GM19351 (cell line): ENCODE measurements around the gene SHCBP1.

Source experiments
- ATAC-seq: cut with Tn5 transposase; IDR thresholded peaks from one replicate; pipeline ENCODE4 v1.9.1; 2021; ENCODE audit warnings: mild to moderate bottlenecking, moderate library complexity; ENCODE audit not compliant: unreplicated experiment

The SHCBP1 gene

GRCh38 chr16:46618516-46618915, 2.7 kb downstream of the SHCBP1 start:
- peak; percentile 34 for ATAC-seq

DNA sequence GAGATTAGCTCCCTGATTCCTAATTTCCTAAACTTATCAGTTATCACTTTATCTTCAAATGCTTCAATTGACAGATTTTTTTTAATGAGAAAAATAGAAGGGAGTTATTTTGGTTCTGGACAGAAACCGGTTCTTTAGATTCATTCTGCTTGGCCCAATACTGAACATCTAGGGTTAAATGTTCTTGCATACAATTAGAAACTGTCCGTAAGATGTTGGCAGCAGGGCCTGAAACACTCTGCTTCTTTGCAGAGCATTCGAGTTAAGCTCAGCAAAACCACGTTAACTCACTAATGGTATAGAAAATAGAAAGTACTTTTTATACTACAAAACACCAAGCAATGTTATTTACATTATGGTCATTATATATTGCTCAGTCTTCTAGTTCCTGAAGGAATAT, 7.2 kb downstream of the SHCBP1 start:
- ATAC-seq, result no peak

- no peak for ATAC-seq
Observed at GRCh38 chr16:46613352-46613751, 7.8 kb downstream of the SHCBP1 start.

GRCh38 chr16:46612121-46612520, 9.1 kb downstream of the SHCBP1 start:
- ATAC-seq, result peak; percentile 84

DNA sequence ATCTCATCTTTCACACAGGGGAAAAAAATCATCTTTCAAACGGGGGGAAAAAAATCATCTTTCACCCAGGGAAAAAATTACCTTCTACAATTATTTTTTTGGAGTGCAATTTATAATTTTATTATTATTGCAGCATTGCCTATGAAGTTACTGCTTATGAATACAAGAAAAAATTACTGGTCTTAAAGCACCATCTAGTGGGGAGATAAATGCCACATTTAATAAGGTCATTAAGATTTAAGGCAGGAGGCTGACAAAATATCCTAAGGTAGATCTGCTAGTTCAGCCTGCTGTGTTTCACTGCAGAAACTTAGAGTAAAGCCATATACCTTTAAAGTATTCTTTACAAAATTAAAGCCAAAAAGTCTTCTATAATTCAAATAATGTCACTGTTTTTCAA, 13.7 kb downstream of the SHCBP1 start:
- no peak for ATAC-seq

DNA sequence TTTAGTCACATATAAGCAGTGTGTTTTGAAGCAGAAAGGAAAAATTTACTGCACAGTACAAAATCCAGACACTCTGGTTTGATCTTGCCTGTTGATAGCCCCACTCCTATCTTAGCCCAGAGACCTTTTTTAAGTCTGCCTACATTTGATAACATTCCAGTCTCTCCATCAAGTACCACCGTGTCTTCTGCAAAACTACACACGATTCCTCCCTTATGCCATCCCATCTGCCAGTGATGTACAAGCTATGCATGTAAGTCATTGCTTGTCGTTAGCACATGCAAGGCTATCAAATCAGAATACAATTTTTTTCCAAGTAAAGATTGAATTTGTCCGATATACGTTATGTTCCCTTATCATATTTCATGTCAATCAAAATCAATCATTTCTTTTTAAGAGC, 14.9 kb downstream of the SHCBP1 start:
- ATAC-seq, result no peak

DNA sequence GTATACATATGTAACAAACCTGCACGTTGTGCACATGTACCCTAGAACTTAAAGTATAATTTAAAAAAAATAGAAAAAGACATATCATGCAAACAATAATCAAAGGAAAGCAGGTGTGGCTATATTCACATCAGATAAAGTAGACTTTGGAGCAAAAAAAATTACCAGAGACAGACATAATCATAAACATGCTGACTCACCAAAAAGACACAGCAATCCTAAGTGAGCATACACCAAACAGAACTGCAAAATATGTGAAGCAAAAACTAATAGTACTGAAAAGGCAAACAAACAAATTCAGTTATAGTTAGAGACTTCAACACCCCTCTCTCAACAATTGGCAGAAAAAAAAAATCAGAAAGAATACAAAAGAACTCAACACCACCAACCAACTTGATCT, 29.9 kb downstream of the SHCBP1 start:
- ATAC-seq, result no peak

DNA sequence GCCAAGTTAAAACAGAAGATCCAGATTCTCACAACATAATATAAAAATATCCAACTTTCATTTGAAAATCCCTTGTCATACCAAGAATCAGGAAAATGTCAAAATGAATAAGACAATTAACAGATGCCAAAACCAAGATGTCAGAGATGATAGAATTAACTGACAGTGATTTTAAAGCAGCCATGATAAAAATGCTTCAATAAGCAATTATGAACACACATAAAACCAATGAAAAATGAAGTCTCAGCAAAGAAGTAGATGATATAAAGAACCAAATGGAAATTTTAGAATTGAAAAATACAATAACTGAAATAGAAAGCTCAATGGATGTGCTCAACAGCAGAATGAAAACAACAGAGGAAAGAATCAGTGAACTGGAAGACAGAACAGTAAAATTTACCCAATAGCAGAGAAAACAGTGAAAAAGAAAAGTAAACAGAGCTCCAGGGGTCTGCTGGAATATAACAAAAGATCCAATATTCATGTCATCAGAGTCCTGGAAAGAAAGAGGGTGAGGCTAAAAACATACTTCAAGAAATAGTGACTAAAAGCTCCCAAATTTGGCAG, 35.1 kb downstream of the SHCBP1 start:
- no peak for ATAC-seq

GRCh38 chr16:46583036-46583435, 38.1 kb downstream of the SHCBP1 start:
- ATAC-seq, result no peak

- ATAC-seq, result no peak
Observed at GRCh38 chr16:46582313-46582712, 38.9 kb downstream of the SHCBP1 start.

- no peak for ATAC-seq
Observed at GRCh38 chr16:46577988-46578579, 43.1 kb downstream of the SHCBP1 start.

DNA sequence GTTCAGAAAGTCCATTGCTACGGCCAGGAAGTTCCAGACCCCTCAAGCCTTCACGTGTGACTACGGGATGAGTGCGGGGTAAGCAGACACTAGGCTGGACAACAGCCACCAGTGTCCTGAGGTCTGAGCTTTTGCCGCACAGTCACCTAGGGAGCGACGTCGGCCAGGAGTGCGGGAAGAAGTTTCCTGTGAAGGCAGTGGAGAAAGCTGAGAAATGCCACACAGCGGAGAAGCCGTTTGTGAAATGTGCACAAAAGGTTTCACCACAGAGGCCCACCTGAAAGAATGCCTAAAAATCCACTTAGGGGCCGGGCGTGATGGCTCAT, 47.4 kb downstream of the SHCBP1 start:
- no peak for ATAC-seq

GRCh38 chr16:46573008-46573833, 48.0 kb downstream of the SHCBP1 start:
- ATAC-seq, result no peak

- no peak for ATAC-seq
Observed at GRCh38 chr16:46569231-46569735, 51.9 kb downstream of the SHCBP1 start.

- ATAC-seq, result no peak
Observed at GRCh38 chr16:46568472-46569230, 52.5 kb downstream of the SHCBP1 start.

- no peak for ATAC-seq
Observed at GRCh38 chr16:46562979-46563378, 58.2 kb downstream of the SHCBP1 start.

DNA sequence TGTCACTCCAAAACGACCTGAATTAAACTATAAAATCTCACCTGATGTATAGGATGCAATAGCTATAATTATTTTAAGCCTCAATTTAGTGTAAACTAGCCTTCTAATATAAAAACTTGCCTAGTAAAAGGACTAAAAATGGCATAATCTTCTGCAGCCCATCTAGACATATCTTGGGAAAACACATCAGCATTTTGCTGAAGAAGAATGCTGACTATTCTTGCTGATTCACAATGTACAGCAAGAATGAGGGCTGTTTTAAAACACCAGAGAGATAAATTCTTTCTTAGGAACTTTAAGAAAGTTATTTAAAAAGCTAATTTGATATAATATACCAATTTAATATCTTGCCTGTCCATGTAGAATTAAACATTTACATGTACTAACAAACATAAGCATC, 63.2 kb downstream of the SHCBP1 start:
- no peak for ATAC-seq

- ATAC-seq, result no peak
Observed at GRCh38 chr16:46555951-46556350, 65.2 kb downstream of the SHCBP1 start.

DNA sequence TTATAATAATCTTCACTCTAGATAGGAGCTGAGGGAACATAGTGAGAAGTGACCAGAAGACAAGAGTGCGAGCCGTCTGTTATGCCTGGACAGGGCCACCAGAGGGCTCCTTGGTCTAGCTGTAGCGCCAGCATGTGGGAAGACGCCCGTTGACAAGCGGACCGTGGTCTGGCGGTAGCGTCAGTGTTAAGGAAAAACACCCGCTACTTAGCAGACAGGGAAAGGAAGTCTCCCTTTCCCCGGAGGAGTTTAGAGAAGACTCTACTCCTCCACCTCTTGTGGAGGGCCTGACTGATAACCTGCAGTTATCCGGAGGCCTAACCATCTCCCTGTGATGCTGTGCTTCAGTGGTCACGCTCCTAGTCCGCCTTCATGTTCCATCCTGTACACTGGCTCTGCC, 66.7 kb downstream of the SHCBP1 start:
- peak; percentile 75 for ATAC-seq

DNA sequence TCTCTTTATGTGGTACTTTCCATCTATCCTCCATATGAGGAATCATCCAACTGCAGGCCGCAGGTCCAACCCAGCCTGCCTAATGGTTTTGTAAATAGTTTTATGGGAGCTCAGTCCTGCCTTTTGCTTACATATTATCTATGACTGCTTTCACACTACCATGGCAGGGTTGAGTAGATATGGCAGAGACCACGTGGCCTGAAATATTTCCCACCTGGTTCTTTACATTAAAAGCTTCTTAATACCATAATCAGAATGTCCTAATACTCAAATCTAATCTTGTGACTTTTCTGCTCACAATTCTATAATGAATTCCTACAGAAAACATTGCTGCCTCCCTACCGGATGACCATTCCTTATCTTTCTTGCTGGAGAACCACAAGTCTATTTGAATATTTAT, 71.7 kb downstream of the SHCBP1 start:
- ATAC-seq, result no peak
